WERI-Rb-1 (cell line): Measurements from ENCODE around the gene NUDT16L1.
A peak's percentile ranks its signal among the peaks of the same experiment; 100 is the strongest.
"Not testable (repeated sequence)": the region's sequence is repeated elsewhere in the genome, so short reads cannot be mapped to it uniquely, and the experiment has no call there.

Source experiments
- DNase-seq: peaks from one replicate; pipeline ENCODE4 v3.0.0-alpha.2; 2020
- H3K27ac ChIP-seq: fragments of 250-450 bp; sonication (Bioruptor Pico); 2 replicates; pipeline ENCODE4 v1.5.1; 2020; ENCODE audit warnings: mild to moderate bottlenecking, moderate library complexity
- H3K27me3 ChIP-seq: fragments of 250-450 bp; sonication (Bioruptor Pico); 2 replicates; pipeline ENCODE4 v1.5.1; 2021; ENCODE audit warnings: mild to moderate bottlenecking, low read depth, moderate library complexity; ENCODE audit not compliant: insufficient read depth, severe bottlenecking
- H3K36me3 ChIP-seq: fragments of 250-450 bp; sonication (Bioruptor Pico); 2 replicates; pipeline ENCODE4 v1.5.1; 2020; ENCODE audit warnings: mild to moderate bottlenecking, moderate library complexity
- H3K4me3 ChIP-seq: 2 replicates; pipeline ENCODE4 v1.5.1; 2011; ENCODE audit warnings: low read depth, mild to moderate bottlenecking, control low read depth, low read length
- H3K9me3 ChIP-seq: fragments of 250-450 bp; sonication (Bioruptor Pico); 2 replicates; pipeline ENCODE4 v1.5.1; 2021; ENCODE audit warnings: mild to moderate bottlenecking, moderate library complexity; ENCODE audit not compliant: severe bottlenecking
- TF ChIP-seq, protein P1 (sequence below): IDR thresholded peaks from 2 replicates; pipeline ENCODE4 v1.5.1; 2011; ENCODE audit warnings: low read depth, mild to moderate bottlenecking, control low read depth, inconsistent platforms, low read length

Gene NUDT16L1

DNA sequence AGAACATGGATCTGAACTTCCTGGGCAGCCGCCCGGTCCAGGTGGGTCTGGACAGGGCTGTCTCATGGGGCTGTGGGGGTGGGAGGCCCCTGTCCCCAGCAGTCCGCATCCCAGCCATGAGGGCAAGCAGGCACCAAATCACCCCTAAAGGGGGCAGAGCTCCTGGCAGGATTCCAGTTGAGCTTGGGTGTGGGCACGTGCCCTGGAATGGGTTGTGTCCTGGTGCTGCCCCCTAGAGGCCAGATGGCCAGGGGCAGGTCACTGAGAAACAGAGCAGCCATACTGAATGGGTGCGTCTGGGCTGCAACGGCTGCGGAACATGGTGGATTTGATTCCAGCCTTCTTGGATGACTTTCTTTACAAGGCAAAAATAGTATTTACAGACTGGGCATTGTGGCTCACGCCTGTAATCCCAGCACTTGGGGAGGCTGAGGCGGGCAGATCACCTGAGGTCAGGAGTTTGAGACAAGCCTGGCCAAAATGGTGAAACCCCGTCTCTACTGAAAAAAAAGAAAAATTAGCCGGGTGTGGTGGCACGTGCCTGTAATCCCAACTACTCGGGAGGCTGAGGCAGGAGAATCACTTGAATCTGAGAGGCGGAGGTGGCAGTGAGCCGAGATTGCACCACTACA lies 42.8 kb upstream of the NUDT16L1 start:
- DNase-seq, result peak; percentile 75
- peaks cover 40% of the 10 kb centered on the region for H3K36me3 ChIP-seq
- H3K4me3 ChIP-seq, H3K27ac ChIP-seq, H3K27me3 ChIP-seq, H3K9me3 ChIP-seq: not testable (repeated sequence)
- TF ChIP-seq, protein P1, sequence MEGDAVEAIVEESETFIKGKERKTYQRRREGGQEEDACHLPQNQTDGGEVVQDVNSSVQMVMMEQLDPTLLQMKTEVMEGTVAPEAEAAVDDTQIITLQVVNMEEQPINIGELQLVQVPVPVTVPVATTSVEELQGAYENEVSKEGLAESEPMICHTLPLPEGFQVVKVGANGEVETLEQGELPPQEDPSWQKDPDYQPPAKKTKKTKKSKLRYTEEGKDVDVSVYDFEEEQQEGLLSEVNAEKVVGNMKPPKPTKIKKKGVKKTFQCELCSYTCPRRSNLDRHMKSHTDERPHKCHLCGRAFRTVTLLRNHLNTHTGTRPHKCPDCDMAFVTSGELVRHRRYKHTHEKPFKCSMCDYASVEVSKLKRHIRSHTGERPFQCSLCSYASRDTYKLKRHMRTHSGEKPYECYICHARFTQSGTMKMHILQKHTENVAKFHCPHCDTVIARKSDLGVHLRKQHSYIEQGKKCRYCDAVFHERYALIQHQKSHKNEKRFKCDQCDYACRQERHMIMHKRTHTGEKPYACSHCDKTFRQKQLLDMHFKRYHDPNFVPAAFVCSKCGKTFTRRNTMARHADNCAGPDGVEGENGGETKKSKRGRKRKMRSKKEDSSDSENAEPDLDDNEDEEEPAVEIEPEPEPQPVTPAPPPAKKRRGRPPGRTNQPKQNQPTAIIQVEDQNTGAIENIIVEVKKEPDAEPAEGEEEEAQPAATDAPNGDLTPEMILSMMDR, result peak; percentile 89

GRCh38 chr16:4651827-4652226 lies 41.5 kb upstream of the NUDT16L1 start:
- Histone ChIP-seq H3K27ac (no peak overlapping the region), H3K4me3 (no peak overlapping the region), H3K9me3 (no peaks in the 10 kb centered on the region), H3K36me3 (peaks cover 50% of the 10 kb centered on the region), H3K27me3 (no peaks in the 10 kb centered on the region)
- DNase-seq, result no peak
- TF ChIP-seq, protein P1, result no peak

- Histone ChIP-seq H3K27ac (no peak overlapping the region), H3K27me3 (no peaks in the 10 kb centered on the region), H3K36me3 (peaks cover 56% of the 10 kb centered on the region), H3K4me3 (no peak overlapping the region), H3K9me3 (no peaks in the 10 kb centered on the region)
- DNase-seq, result no peak
- TF ChIP-seq, protein P1, result no peak
These were observed 40.8 kb upstream of the NUDT16L1 start for GRCh38 chr16:4652561-4652960.

- TF ChIP-seq, protein P1, result no peak
- Histone ChIP-seq H3K9me3 (no peaks in the 10 kb centered on the region), H3K4me3 (no peak overlapping the region), H3K36me3 (peaks cover 64% of the 10 kb centered on the region), H3K27ac (no peak overlapping the region), H3K27me3 (no peaks in the 10 kb centered on the region)
- no peak for DNase-seq
These were observed 39.1 kb upstream of the NUDT16L1 start for GRCh38 chr16:4654011-4654963.

GRCh38 chr16:4654964-4655590 lies 38.3 kb upstream of the NUDT16L1 start:
- H3K4me3 ChIP-seq, result no peak overlapping the region
- no peaks in the 10 kb centered on the region for H3K27me3 ChIP-seq
- no peak overlapping the region for H3K27ac ChIP-seq
- no peak for DNase-seq
- H3K36me3 ChIP-seq, result peaks cover 69% of the 10 kb centered on the region
- no peaks in the 10 kb centered on the region for H3K9me3 ChIP-seq
- TF ChIP-seq, protein P1, result no peak
